NCI-H1694 treated with DMSO at 0.1 percent for 48 hours (cell line): Measurements from ENCODE around the gene ESPNL.

Source experiments
- DNase-seq: peaks from one replicate; lab custom pipeline; 2025; lab: John Stamatoyannopoulos, UW

The ESPNL gene

DNA sequence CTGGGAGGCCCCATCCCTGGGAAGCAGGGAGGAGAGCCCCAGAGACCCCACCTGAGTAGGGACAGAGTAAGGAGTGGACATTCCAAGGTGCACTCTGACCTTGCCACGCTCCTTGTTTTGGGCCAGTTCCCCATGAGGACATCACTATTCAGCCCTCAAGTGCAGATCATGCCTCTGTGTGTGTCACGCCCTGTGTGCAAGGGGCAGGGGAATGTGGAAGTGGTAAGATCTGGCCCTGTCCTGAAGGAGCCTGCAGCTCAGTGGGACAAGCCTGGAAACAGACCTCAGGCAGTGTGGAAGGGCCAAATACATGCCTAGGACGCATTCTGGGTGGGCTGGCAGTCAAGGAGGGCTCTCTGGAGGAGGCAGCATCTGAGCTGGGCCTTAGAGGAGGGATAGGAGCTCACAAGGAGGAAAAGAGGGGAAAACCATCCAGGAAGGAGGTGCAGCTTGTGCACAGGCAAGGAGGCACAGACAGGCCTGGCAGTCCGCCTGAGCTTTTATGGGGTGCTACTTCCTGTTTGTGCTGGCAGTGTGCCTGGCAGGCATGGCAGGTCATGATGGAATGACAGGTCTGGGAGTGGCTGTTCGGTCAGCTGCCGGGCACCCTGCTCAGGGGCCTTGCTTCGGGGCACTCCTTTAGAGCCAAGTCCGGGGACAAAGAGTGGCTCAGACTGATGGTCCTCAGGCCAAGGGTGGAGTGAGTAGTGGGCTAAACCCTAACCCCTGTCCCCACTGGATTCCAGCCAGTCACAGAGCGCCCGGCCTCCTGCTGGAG lies 41.6 kb downstream of the ESPNL start:
- no peak for DNase-seq

DNA sequence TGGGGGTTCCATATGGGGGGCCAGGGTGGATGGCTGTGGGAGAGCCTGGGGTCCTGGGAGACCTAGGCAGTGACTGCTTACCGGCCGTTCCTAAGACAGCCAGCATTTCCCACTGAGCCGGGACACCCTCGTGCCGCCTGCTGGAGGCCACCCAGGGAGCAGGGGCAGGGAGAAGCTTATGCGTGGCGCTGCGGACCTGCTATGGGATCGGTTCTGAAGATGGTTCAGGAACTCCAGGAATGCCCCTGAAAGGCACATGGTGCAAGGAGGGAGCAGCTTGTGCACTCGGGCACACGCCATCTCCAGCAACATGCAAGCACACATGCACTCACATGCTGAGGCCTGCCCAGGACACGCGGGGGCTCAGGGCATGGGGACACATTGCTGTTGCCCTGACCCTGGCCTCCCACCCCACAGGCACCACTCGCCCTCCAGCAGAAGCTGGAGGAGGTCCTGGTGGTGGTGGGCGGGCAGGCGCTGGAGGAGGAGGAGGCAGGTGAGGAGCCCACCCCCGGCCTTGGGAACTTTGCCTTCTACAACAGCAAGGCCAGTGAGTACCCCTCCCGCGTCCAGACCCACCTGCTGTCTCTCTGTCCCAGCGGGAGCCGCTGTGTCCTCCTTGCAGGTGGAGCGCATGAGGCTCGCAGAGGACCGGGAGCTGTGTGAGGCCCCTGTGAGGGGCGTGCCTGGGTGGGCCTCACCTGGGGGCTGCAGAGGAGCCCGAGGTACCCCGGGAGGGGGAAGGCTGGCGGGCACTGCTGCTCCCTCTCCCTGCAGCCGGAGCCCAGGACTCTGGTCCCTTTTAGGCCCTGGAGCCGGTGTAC lies 42.5 kb downstream of the ESPNL start:
- DNase-seq = no peak

DNA sequence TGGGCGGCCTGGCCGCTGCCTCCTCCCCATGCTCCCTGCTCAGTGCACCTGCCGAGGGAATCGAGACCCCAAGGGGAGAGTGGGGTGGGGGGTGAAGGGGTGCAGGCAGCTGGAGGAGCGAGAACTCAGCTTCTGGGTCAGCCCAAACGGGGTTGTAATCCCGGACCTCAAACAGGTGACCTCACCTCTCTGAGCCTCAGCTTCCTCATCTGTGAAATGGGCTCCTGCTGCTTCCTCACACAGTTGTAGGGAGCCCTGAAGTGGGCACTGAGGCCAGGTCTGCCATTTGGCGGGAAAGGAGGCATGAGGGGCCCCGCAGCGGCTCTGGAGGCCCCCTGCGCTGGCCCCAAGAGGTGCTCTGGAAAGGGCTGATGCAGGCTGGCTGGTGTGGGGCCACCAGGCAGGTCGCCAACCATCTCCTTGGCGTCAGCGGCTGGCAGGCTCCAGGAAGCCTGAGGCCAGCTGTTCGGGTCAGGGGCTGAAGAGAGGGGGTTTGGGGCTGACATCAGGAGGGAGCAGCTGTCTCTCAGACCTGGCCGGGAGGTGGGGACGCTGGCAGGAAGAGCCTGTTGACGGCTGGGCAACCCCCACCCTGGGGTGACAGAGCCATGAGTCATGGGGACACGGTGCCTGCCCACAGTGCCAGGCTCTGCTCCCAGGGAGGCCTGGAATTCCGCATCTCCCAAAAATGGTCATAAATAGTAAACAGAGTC lies 43.3 kb downstream of the ESPNL start:
- DNase-seq = no peak

DNA sequence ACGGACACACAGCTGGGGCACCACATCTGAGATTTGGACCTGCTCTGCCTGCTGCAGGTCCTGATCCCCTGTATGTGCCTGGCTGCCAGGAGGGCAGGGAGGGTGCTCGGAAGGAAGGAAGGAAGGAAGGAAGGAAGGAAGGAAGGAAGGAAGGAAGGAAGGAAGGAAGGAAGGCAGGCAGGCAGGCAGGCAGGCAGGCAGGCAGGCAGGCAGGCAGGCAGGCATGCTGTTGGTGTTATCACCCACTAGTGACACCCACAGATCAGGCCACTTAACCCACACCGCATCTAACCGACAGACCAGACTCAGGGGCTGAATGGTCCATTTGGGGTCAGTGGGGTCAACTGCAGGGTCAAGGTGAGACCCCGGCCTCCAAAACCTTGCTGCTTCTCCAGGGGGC lies 44.1 kb downstream of the ESPNL start:
- DNase-seq = no peak

DNA sequence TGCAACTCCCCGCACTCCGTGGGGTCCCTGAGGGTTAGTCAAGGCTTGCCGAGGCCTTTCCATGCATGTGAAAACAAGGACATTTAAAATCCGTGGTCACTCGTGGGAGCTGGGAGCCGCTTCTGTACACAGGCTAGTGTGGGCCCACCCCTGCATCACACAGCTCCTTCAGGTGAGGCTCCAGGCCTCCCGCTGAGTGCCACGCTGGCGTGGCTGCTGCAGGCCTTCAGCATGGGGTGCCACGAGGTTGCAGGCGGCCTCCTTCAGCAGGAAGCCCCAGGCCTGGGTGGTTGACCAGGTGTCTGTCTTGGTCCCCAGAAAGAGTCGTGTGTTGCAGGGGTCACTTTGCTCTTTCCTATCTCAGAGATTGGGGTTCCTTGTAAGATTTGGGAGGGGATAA lies 44.9 kb downstream of the ESPNL start:
- no peak for DNase-seq

DNA sequence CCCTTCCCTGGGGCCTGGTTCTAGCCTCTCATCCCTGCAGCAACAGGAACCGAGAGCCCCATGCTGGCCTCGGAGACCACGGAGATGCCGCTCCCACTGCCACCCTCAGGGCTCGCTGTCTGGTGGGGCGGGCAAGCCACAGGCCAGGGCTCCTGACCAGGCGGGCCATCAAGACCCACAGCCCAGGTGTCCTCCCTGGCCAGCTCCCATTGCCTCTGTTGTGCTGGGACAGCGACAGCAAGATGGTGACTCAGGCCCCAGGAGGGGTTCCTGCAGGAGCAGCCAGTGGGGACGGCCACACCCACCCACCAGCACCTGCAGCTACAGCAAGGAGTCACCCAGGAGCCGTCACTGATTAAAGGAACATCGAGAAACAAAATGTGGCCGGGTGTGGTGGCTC lies 45.7 kb downstream of the ESPNL start:
- no peak for DNase-seq

DNA sequence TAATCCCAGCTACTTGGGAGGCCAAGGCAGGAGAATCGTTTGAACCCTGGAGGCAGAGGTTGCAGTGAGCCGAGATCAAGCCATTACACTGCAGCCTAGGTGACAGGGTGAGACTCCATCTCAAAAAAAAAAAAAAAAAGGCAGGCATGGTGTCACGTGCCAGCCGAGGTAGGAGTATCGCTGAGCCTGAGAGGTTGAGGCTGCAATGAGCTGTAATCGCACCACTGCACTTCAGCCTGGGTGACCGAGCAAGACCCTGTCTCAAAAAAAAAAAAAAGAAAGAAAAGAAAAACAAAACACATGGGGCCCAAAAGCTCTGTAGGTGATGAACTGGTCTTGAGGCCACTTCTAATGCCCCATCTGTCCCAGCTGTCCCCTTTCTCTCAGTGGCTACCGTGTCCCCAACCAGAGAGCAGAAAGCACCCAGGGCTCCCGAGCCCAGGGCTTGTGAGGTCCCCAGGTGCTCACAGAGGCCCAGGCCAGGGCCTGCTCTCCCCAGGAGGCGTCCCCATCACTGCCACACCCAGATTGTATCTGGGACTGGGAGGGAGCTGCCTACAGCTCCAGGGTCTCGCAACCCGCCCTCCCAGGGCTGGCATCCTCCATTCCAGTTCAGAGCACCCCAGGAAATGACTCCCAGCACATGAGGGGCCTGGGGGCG lies 46.9 kb downstream of the ESPNL start:
- no peak for DNase-seq

DNA sequence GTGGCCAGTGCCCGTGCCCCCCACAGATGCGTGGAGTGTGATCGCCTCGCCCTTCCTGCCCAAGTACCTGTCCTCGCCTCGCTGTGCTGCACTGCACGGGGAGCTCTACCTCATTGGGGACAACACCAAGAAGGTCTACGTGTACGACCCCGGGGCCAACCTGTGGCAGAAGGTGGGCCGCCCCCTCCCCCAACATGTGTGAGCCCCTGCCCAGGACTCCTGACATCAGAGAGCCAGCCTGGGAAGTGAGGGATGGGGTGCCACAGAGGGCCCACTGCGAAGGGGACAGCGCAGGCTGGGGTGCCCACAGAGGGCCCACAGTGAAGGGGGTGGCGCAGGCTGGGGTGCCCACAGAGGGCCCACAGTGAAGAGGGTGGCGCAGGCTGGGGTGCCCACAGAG lies 48.8 kb downstream of the ESPNL start:
- DNase-seq = no peak

DNA sequence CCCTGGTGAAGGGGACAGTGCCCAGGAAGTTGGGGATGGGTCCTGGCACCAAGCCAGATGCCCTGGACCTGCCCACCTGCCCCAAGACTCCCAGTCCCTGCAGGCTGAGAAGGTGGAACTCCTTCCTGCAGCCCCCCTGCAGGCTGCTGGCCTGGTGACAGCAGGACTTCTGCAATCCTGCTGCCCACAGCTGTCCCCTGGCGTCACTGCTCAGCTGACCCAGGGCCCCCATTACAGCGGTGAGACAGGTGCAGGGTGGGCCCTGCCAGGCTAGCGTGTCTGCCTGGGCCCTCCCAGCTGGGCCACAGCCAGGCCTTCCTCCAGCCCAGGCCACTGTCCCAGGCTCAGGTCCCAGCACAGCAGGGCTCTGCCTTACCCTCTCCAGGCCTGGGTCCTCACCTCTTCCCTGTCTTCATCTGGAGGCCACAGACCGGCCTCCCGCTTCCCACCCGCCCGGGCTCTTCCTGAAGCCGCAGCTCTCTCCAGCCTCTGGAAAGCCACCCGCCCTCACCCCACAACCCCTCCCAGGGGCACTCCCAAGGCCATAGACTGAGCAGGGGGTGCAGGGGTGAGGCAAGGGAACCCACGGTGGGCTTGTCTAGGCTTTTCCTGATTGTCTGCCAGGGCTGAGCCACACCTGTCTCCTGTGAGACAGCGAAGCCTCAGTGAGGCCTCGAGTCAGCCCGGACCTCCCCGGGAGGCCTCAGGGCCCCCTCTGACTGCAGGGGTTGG lies 49.9 kb downstream of the ESPNL start:
- no peak for DNase-seq

DNA sequence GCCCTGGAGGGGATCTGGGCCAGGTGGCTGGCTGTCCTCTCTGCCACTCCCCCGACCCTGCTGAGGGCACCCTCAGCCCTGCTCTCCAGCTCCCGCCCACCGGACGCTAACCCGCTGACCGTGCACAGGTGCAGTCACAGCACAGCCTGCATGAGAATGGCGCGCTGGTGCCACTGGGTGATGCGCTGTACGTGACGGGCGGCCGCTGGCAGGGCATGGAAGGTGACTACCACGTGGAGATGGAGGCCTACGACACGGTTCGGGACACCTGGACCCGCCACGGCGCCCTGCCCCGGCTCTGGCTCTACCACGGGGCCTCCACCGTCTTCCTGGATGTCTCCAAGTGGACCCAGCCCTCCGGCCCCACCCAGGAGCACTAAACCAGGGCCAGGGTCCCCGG lies 50.5 kb downstream of the ESPNL start:
- DNase-seq = no peak

DNA sequence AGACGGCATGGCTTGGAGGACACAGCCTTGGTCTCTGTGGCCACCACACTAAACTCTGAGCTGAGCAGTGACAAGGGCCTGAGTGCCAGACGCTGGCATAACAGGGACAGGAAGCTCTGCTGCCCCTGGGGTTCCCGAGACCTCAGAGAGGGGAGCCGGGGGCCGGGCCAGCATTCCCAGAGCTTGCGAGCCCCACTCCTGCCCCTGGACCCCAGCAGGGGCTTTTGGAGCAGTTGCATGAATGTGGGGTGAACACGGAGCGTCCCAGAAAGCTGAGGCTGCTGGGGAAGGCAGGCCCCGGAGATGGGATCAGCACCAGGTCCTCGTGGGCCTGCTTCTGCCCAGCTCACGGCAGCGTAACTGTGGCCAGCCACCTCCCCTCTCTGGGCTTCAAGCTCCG lies 51.1 kb downstream of the ESPNL start:
- DNase-seq = no peak

DNA sequence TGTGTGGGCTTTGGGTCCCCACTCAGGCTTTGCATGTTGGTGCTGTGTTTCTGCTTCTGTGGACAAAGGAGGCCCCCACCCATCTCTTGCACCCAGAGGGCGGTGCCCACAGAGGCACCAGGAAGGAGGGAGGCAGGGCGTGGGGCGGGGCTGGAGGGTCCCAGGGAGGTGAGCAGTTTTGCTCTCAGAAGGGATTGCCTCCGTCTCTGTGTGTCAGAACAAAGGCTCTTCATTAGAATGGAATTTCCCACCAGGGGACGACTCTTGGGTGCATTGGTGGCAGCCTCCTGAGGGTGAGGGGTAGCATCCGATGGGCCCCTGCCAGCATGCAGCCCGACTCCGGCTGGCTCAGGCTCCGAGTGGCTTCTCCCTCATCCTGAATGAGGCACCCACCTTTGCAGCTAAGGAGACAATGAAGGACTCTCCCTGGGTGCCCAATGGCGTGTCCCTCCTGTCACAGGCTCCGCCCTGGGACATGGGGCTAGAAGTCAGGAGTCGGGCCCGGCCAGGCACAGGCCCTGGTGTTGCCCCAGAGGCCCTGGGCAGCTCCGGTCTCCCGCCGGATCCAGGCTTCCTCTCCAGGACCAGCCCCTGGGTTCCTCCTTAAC lies 51.6 kb downstream of the ESPNL start:
- DNase-seq = no peak

DNA sequence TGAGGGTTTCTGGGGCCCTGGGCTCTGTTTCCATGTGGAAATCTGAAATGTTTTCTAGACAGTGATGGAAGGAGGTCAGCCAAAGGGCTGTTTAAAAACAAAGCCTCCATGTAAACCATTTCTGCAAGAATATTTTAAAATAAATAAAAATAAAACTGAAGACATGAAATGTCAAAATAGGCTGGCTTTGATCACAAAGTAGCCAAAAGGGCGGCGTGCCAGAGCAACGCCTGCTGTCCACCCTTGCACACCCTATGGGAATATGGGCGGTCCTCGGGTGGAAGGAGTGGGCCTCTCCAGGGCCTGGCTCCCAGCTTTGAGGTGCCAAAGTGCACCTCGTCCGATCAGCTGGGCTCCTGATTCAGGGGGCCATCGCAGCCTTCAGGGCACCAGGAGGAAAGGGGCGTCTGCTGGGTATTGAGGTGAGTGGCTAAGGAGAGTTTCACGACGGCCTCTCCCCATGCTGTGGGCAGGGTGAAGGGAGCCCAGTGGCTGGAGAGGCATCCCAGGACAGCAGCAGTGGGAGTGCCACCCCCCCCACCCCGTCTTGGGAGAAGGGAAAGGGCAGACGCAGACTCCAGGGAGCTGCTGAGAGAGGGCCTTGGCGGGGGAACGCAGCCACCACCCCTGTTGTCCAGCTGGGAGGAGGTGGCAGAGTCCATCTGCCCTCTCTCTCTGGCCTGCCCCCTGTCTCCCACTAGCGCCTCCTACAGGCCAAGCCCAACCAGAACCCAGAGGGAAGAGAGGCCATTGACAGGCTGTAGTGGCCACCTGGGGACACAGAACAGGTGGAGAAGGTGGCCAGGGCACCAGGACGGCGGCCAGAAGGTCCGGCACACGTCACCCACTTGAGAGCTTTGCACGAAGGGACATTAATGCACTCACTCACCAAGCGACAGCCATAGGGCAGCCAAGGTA lies 52.9 kb downstream of the ESPNL start:
- DNase-seq = no peak

DNA sequence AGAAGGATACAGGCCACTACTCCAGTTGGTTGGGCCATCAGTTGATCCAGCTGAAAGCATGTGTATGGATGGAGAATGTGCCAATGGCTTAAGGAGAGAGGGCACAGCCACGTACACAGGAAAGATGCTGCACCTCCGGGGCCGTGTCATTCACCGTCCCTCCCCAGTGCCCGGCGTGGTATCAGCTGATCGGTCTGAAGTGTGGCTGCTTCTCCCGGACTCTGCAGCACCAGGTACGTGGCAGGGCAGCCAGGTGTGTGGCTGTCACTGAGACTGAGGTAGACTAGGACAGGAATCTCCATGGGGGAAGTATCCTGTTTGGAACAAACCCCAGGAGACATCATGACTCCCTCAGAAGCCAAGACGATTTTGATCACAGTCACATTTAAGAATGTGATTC lies 54.4 kb downstream of the ESPNL start:
- DNase-seq = no peak

DNA sequence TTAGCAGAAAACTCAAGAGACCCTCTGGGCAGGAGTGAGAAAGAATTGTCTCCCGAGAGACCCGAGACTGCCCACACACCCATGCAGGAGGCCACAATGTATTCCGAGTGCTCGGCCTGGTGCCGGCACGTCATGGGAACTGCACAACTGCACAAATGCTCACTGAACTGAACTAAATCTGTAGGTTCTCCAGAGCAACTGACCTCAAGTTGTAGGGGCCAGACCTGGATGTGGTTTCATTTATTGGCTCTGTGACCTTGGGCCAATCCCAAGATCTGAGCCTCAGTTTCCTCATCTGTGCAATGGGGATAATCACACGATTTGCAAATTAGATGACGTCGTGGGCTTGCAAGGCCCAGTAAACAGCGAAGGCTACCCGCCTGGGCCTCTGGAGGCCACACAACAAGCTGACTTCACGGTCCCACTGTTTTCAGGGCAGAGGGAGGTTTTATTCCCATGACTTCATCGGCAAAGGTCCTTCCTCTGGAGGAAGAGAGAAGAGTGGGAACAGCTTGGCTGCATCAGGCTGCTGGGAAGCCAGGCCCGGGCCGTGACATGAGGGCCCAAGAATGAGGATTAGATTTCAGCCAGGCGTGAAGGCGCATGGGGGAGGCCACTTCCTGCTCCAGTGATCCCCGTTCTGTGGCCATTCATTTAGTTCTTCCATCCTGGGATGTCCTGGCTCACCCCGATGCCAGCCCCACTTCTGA lies 55.1 kb downstream of the ESPNL start:
- no peak for DNase-seq

DNA sequence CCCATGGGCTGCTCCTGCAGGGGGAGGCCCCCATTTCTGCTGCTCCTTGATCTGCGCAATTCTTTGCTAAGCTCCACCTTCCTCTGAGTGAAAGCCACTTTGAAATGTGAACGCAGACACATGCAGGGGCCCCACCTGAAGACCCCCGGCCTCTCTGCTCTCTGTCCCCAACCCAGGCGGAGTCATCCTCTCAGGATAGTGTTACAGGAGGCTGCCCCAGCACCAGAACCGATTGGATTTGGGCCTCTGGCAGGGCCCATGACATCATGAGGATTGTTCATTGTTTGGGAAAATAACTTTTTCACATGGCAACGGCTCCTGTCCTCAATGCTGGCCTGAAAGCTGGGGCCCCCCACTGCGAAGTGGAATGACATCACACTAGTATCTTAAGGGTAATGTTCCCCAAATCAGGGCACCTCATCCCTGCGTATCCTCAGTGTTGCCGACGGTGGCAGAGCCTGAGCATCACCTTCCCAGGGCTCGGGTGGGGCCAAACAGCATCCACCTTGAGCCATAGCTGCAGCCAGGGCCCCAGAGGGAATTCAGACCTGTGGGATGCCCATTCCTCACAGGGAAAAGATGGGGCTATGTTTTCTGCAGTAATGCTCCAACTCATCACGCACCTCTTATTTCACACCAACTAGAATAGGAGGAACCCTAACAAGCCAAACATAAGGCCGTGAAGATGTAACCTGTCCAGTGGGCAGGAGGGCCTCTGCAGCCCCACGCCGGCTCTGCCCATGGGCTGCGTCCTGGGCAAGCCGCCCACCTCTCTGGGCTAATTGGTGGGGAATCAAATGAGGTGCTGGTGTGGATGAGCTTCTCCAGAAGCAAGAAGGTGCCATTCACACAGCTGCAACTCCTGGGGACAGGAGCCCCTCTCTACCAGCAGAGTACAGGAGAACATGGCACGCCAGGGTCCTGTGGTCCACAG lies 55.9 kb downstream of the ESPNL start:
- no peak for DNase-seq

DNA sequence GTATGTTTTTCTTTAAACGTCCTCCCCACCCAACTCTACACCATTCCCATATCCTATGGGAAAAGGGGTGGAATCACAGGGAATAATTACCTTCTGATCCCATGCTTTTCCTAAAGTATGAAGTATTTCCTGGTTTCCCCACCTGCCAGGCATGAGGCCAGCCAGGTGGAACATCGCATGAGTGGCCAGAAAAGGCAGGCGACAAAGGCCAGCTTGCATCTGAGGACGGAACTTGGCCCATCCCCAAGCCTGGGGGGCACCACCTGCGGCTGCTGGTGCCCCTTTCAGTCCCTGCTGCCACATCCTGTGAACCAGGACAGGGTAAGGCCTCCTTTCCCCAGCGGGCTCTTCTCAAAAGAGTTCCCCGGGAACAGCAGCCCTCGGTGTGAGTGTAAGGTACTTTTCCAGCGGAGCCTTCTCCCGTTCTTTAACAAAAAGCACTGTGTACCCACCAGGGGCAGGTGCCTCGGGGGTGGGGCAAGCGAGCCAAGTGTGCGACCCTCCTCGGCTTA lies 57.4 kb downstream of the ESPNL start:
- no peak for DNase-seq

DNA sequence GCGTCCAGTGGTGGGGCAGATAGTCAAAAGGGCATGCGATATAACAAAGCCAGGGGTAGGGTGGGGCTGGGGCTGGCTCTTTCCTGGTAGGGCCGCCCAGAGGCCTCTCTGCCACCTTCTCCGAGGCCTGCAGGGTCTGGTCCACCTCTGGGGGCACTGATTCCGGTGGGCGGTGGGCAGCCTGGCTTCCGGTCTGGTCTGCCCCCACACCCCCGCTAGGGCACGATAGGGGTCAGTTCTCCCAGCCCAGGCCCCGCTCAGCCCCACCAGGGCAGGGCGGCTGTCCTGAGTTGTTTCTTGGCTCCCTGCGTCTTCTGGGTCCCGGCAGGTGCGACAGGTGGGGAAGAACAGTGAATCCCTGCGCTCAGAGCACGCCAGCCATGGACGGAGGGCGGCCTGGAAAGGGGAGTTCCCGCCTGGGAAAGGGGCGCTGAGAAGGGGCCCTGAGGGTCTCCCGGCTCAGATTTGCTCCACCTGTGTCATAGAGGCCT lies 57.9 kb downstream of the ESPNL start:
- no peak for DNase-seq
